HEK293 (cell line): ENCODE results near the gene BEGAIN.

Experiments used
- CTCF ChIA-PET: fragments of 350-600 bp; formaldehyde crosslinking; extraction: SDS; loops from one replicate; lab custom pipeline; 2021; ENCODE audit warnings: antibody characterized with exemption; lab: Yijun Ruan, JAX
- POLR2A ChIA-PET: fragments of 300-600 bp; formaldehyde crosslinking; extraction: SDS; loops from one replicate; lab custom pipeline; 2020; ENCODE audit warnings: antibody characterized with exemption, inconsistent platforms; lab: Yijun Ruan, JAX
- H3K27ac ChIP-seq: fragments of 200-500 bp; sonication (Bioruptor generic); 2 replicates; pipeline ENCODE4 v1.5.1; 2014; ENCODE audit warnings: low read depth, low read length, control low read depth, inconsistent platforms; ENCODE audit errors: extremely low read depth
- H3K36me3 ChIP-seq, 2 experiments: fragments of 200-500 bp in 1 of 2; sonication (Bioruptor generic) in 1 of 2; 1 replicate in 1 of 2; 2 replicates in 1 of 2; pipeline ENCODE4 v1.5.1; 2014 to 2017; ENCODE audit warnings: inconsistent platforms in 2 of 2, low read length in 2 of 2; ENCODE audit not compliant: control insufficient read depth in 2 of 2, insufficient read depth in 1 of 2
- H3K4me1 ChIP-seq: fragments of 200-500 bp; sonication (Bioruptor generic); 2 replicates; pipeline ENCODE4 v1.5.1; 2014; ENCODE audit warnings: mild to moderate bottlenecking, low read length, inconsistent platforms; ENCODE audit not compliant: control insufficient read depth, insufficient read depth
- H3K4me3 ChIP-seq: 2 replicates; pipeline ENCODE4 v1.5.1; 2011; ENCODE audit warnings: low read depth, mild to moderate bottlenecking, control low read depth, low read length, moderate library complexity
- H3K9me3 ChIP-seq: fragments of 200-500 bp; sonication (Bioruptor generic); 2 replicates; pipeline ENCODE4 v1.5.1; 2014; ENCODE audit warnings: low read depth, low read length, inconsistent platforms; ENCODE audit not compliant: control insufficient read depth, insufficient read depth
- GLI2 ChIP-seq: fragments of 450-650 bp; formaldehyde crosslinking; IDR thresholded peaks from 2 replicates; pipeline ENCODE4; 2017; ENCODE audit warnings: missing biosample characterization, missing genetic modification characterization, low read depth, borderline replicate concordance
- GLIS1 ChIP-seq: fragments of 450-650 bp; formaldehyde crosslinking; IDR thresholded peaks from 2 replicates; pipeline ENCODE4 v1.5.1; 2016; ENCODE audit warnings: missing biosample characterization, missing genetic modification characterization
- GLIS2 ChIP-seq: fragments of 450-650 bp; formaldehyde crosslinking; IDR thresholded peaks from 2 replicates; pipeline ENCODE4 v1.5.1; 2016; ENCODE audit warnings: missing biosample characterization, missing genetic modification characterization
- HIC1 ChIP-seq: fragments of 450-650 bp; formaldehyde crosslinking; IDR thresholded peaks from 2 replicates; pipeline ENCODE4 v1.5.1; 2016; ENCODE audit warnings: missing biosample characterization, missing genetic modification characterization
- KLF10 ChIP-seq: fragments of 450-650 bp; IDR thresholded peaks from 2 replicates; pipeline ENCODE4 v1.5.1; 2018; ENCODE audit warnings: missing biosample characterization, mild to moderate bottlenecking, missing genetic modification characterization
- KLF16 ChIP-seq: fragments of 450-650 bp; formaldehyde crosslinking; IDR thresholded peaks from 2 replicates; pipeline ENCODE4 v1.5.1; 2017; ENCODE audit warnings: missing biosample characterization, missing genetic modification characterization
- REST ChIP-seq: fragments of 450-650 bp; formaldehyde crosslinking; IDR thresholded peaks from 2 replicates; pipeline ENCODE4 v1.5.1; 2016; ENCODE audit warnings: missing biosample characterization, missing genetic modification characterization
- SP7 ChIP-seq: fragments of 450-650 bp; formaldehyde crosslinking; IDR thresholded peaks from 2 replicates; pipeline ENCODE4 v1.5.1; 2016; ENCODE audit warnings: missing biosample characterization, missing genetic modification characterization
- YY1 ChIP-seq: fragments of 450-650 bp; formaldehyde crosslinking; IDR thresholded peaks from 2 replicates; pipeline ENCODE4 v1.5.1; 2018; ENCODE audit warnings: missing biosample characterization, missing genetic modification characterization
- ZBTB10 ChIP-seq: fragments of 450-650 bp; formaldehyde crosslinking; IDR thresholded peaks from 2 replicates; pipeline ENCODE4 v1.5.1; 2016; ENCODE audit warnings: missing biosample characterization, missing genetic modification characterization
- ZBTB11 ChIP-seq: fragments of 450-650 bp; formaldehyde crosslinking; conservative IDR thresholded peaks from 2 replicates; pipeline ENCODE4 v1.5.1; 2016; ENCODE audit warnings: low read depth, missing biosample characterization, missing genetic modification characterization
- ZBTB20 ChIP-seq: fragments of 450-650 bp; formaldehyde crosslinking; IDR thresholded peaks from 2 replicates; pipeline ENCODE4 v1.5.1; 2016; ENCODE audit warnings: missing biosample characterization, missing genetic modification characterization
- ZBTB21 ChIP-seq: fragments of 450-650 bp; formaldehyde crosslinking; IDR thresholded peaks from 2 replicates; pipeline ENCODE4 v1.5.1; 2017; ENCODE audit warnings: missing biosample characterization, missing genetic modification characterization
- ZBTB7A ChIP-seq: fragments of 450-650 bp; formaldehyde crosslinking; IDR thresholded peaks from 2 replicates; pipeline ENCODE4 v1.5.1; 2016; ENCODE audit warnings: low read depth, missing biosample characterization, missing genetic modification characterization
- ZBTB8A ChIP-seq: fragments of 450-650 bp; formaldehyde crosslinking; IDR thresholded peaks from 2 replicates; pipeline ENCODE4 v1.5.1; 2016; ENCODE audit warnings: missing biosample characterization, missing genetic modification characterization
- ZEB2 ChIP-seq: fragments of 450-650 bp; formaldehyde crosslinking; IDR thresholded peaks from 2 replicates; pipeline ENCODE4 v1.5.1; 2016; ENCODE audit warnings: missing biosample characterization, missing genetic modification characterization
- ZNF146 ChIP-seq: fragments of 450-650 bp; formaldehyde crosslinking; IDR thresholded peaks from 2 replicates; pipeline ENCODE4 v1.5.1; 2016; ENCODE audit warnings: missing biosample characterization, missing genetic modification characterization
- ZNF394 ChIP-seq: fragments of 450-650 bp; formaldehyde crosslinking; IDR thresholded peaks from 2 replicates; pipeline ENCODE4 v1.5.1; 2016; ENCODE audit warnings: missing biosample characterization, missing genetic modification characterization, mild to moderate bottlenecking, moderate library complexity, borderline replicate concordance
- ZNF600 ChIP-seq: fragments of 450-650 bp; formaldehyde crosslinking; IDR thresholded peaks from 2 replicates; pipeline ENCODE4 v1.5.1; 2016; ENCODE audit warnings: missing biosample characterization, missing genetic modification characterization
- ZNF624 ChIP-seq: fragments of 450-650 bp; formaldehyde crosslinking; IDR thresholded peaks from 2 replicates; pipeline ENCODE4 v1.5.1; 2017; ENCODE audit warnings: missing biosample characterization, missing genetic modification characterization
- ZNF701 ChIP-seq: fragments of 450-650 bp; formaldehyde crosslinking; IDR thresholded peaks from 2 replicates; pipeline ENCODE4 v1.5.1; 2016; ENCODE audit warnings: missing biosample characterization, missing genetic modification characterization
- ZXDB ChIP-seq: fragments of 450-650 bp; formaldehyde crosslinking; IDR thresholded peaks from 2 replicates; pipeline ENCODE4 v1.5.1; 2016; ENCODE audit warnings: missing biosample characterization, missing genetic modification characterization

Gene BEGAIN

GRCh38 chr14:100567009-100567876 lies 20.0 kb downstream of the BEGAIN start:
- H3K4me3 ChIP-seq = peak overlapping the region; percentile 25
- POLR2A ChIA-PET = interaction anchor here (0.6 kb wide), 2 partner anchors 16 to 1193 kb away, joined by 3 to 4 read pairs; no protein-coding TSS in a partner anchor
- CTCF ChIA-PET = no interaction called here
- no peaks in the 10 kb centered on the region for H3K36me3 ChIP-seq
- no peak overlapping the region for H3K27ac ChIP-seq
- H3K9me3 ChIP-seq = no peaks in the 10 kb centered on the region
- H3K4me1 ChIP-seq = no peaks in the 10 kb centered on the region; the same call in 1 of the 2 replicates
- TF ChIP-seq KLF10 (tag by site-specific recombination) (no peak), ZNF394 (tag by site-specific recombination) (0 out of 2 replicates have a peak, but pooled peaks have one; percentile 10), YY1 (tag by site-specific recombination) (0 out of 2 replicates have a peak, but pooled peaks have one; percentile 30), ZNF600 (peak; percentile 49), REST (0 out of 2 replicates have a peak, but pooled peaks have one; percentile 23), ZBTB20 (peak; percentile 60; the same call in 1 of the 2 replicates), ZEB2 (tag by site-specific recombination) (peak; percentile 44; the same call in 1 of the 2 replicates), GLIS1 (tag by site-specific recombination) (peak; percentile 80), GLI2 (tag by site-specific recombination) (no peak), ZNF624 (no peak), KLF16 (peak; percentile 85; the same call in 1 of the 2 replicates), ZNF146 (tag by site-specific recombination) (no peak), ZBTB7A (tag by site-specific recombination) (peak; percentile 40; the same call in 1 of the 2 replicates), SP7 (tag by site-specific recombination) (peak; percentile 58; the same call in 1 of the 2 replicates), ZBTB21 (0 out of 2 replicates have a peak, but pooled peaks have one; percentile 33), ZNF701 (tag by site-specific recombination) (no peak), ZBTB8A (tag by site-specific recombination) (peak; percentile 21; the same call in 1 of the 2 replicates), GLIS2 (tag by site-specific recombination) (peak; percentile 69), ZBTB10 (tag by site-specific recombination) (0 out of 2 replicates have a peak, but pooled peaks have one; percentile 34), ZBTB11 (tag by site-specific recombination) (peak; percentile 39; the same call in 1 of the 2 replicates), ZXDB (peak; percentile 61; the same call in 1 of the 2 replicates), HIC1 (tag by site-specific recombination) (no peak; the same call in 1 of the 2 replicates)
